HepG2 (cell line): ENCODE measurements around the gene CASKIN2. TPM values are rescaled to one million over a fixed set of nuclear protein-coding genes. Genes with fewer than 3 reads are reported as not detected.

Source experiments
- BRD4 ChIP-seq: sonication (generic); formaldehyde crosslinking; IDR thresholded peaks from 2 replicates; pipeline ENCODE4 v1.4.0; 2020; ENCODE audit warnings: missing genetic modification reagents
- CEBPB ChIP-seq: IDR thresholded peaks from 2 replicates; pipeline ENCODE4 v1.6.1; 2011; ENCODE audit warnings: low read depth, low read length, improper control_type of control experiment, borderline replicate concordance
- DMAP1 ChIP-seq: IDR thresholded peaks from 2 replicates; pipeline ENCODE4 v1.6.1; 2016
- FOSL2 ChIP-seq: sonication (generic); formaldehyde crosslinking; IDR thresholded peaks from 2 replicates; pipeline ENCODE4 v1.4.0; 2020; ENCODE audit warnings: missing genetic modification reagents
- FOXP1 ChIP-seq, 2 experiments: fragments of 450-650 bp in 1 of 2; IDR thresholded peaks; 2 replicates each; pipeline ENCODE4 v1.6.1; 2017 to 2018; ENCODE audit warnings: antibody characterized with exemption in 1 of 2
- GABPA ChIP-seq, 2 experiments: IDR thresholded peaks; 2 replicates each; pipeline ENCODE4 v1.6.1; 2011 to 2016; ENCODE audit warnings: low read depth in 2 of 2, low read length in 1 of 2, missing biosample characterization in 1 of 2, missing genetic modification characterization in 1 of 2
- IKZF5 ChIP-seq: IDR thresholded peaks from 2 replicates; pipeline ENCODE4 v1.6.1; 2018; ENCODE audit warnings: missing genetic modification reagents, mild to moderate bottlenecking, missing compliant biosample characterization
- KAT2B ChIP-seq: fragments of 150-350 bp; IDR thresholded peaks from 2 replicates; pipeline ENCODE4 v1.6.1; 2014; ENCODE audit warnings: low read depth, low read length, borderline replicate concordance
- MZF1 ChIP-seq: sonication (generic); formaldehyde crosslinking; IDR thresholded peaks from 2 replicates; pipeline ENCODE4 v1.8.1; 2023; ENCODE audit warnings: mild to moderate bottlenecking, missing genetic modification reagents, borderline replicate concordance
- NR2C2 ChIP-seq: sonication (generic); formaldehyde crosslinking; IDR thresholded peaks from 2 replicates; pipeline ENCODE4 v1.4.0; 2020; ENCODE audit warnings: missing genetic modification reagents, mild to moderate bottlenecking, moderate library complexity, borderline replicate concordance
- POGZ ChIP-seq: sonication (generic); formaldehyde crosslinking; IDR thresholded peaks from 2 replicates; pipeline ENCODE4 v1.4.0; 2020; ENCODE audit warnings: mild to moderate bottlenecking, missing genetic modification reagents
- PPARG ChIP-seq: conservative IDR thresholded peaks from 2 replicates; pipeline ENCODE4 v1.6.1; 2016; ENCODE audit warnings: missing biosample characterization, missing genetic modification reagents
- ZFP91 ChIP-seq: sonication (generic); formaldehyde crosslinking; IDR thresholded peaks from 2 replicates; pipeline ENCODE4 v1.9.0; 2022; ENCODE audit warnings: missing genetic modification reagents, mild to moderate bottlenecking, borderline replicate concordance
- ZNF317 ChIP-seq: sonication (generic); formaldehyde crosslinking; IDR thresholded peaks from 2 replicates; pipeline ENCODE4 v1.5.0; 2020; ENCODE audit warnings: mild to moderate bottlenecking, missing genetic modification reagents
- ZNF605 ChIP-seq: sonication (generic); formaldehyde crosslinking; IDR thresholded peaks from 2 replicates; pipeline ENCODE4 v1.8.0; 2022; ENCODE audit warnings: mild to moderate bottlenecking, missing genetic modification reagents
- ZNF615 ChIP-seq: sonication (generic); formaldehyde crosslinking; IDR thresholded peaks from 2 replicates; pipeline ENCODE4 v1.5.0; 2020; ENCODE audit warnings: mild to moderate bottlenecking, missing genetic modification reagents, borderline replicate concordance
- ZNF687 ChIP-seq: sonication (generic); formaldehyde crosslinking; IDR thresholded peaks from 2 replicates; pipeline ENCODE4 v1.5.1; 2020; ENCODE audit warnings: mild to moderate bottlenecking, missing genetic modification reagents, moderate library complexity
- polyA plus RNA-seq, 8 experiments: library from polyadenylated mRNA; depleted of rRNA in 3 of 8; stranded (reverse) in 7 of 8; unstranded in 1 of 8; fragments of >200 nt; fragmentation: Illumina TruSeq in 4 of 8; extraction: Trizol in 4 of 8; gene quantifications; 2 replicates each; pipeline versions ENCODE4 v1.2.1 to v1.2.3, GENCODE V29; 2011 to 2016; ENCODE audit warnings: low read depth in 4 of 8, missing spikeins in 1 of 8, mixed read lengths in 1 of 8; ENCODE audit not compliant: insufficient read depth in 1 of 8
- total RNA-seq, 5 experiments: library from RNA; depleted of rRNA; stranded (reverse); fragments of >200 nt; fragmentation: Illumina TruSeq; extraction: Trizol; gene quantifications; 2 replicates each; pipeline ENCODE4 v1.2.3, GENCODE V29; 2016; ENCODE audit warnings: low read depth in 1 of 5
- TF ChIP-seq, protein P1 (sequence below): sonication (generic); formaldehyde crosslinking; IDR thresholded peaks from 2 replicates; pipeline ENCODE4 v1.5.1; 2020; ENCODE audit warnings: mild to moderate bottlenecking, moderate library complexity, missing genetic modification reagents
- TF ChIP-seq, protein P2 (sequence below): sonication (generic); formaldehyde crosslinking; IDR thresholded peaks from 2 replicates; pipeline ENCODE4 v1.4.0; 2020; ENCODE audit warnings: low read depth, mild to moderate bottlenecking, missing genetic modification reagents

Gene CASKIN2
- total and polyA plus RNA-seq, 2 of the 13 experiments (the other 11 are each of a cell fraction or from before 2014, with no cell fraction given), result 5.2 to 7.8 TPM

DNA sequence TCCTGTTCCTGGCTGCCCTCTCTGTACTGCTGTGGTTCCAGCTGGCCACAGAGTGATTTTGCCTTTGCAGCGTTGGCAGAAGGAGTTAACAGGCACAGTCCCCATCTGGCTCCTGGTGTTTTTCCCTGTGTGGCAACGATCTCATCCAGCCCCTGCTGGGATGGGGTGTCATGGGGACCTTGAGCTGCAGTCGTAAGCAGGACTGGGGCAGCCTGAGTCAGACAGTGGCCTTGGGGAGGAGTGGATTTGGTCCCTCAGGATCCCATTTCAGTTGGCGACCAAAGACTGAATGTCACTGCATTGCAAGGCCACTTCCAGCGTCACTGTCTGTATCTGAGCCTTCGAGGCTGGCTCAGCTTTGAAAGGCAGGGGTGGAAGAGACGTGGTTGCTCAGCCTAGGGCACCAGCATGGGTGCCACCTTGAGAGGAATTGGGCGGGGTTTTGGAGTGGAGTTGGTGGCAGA, 47.0 kb downstream of the CASKIN2 start (continued):
- TF ChIP-seq, protein P1, sequence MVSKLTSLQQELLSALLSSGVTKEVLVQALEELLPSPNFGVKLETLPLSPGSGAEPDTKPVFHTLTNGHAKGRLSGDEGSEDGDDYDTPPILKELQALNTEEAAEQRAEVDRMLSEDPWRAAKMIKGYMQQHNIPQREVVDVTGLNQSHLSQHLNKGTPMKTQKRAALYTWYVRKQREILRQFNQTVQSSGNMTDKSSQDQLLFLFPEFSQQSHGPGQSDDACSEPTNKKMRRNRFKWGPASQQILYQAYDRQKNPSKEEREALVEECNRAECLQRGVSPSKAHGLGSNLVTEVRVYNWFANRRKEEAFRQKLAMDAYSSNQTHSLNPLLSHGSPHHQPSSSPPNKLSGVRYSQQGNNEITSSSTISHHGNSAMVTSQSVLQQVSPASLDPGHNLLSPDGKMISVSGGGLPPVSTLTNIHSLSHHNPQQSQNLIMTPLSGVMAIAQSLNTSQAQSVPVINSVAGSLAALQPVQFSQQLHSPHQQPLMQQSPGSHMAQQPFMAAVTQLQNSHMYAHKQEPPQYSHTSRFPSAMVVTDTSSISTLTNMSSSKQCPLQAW (CRISPR knock-in tag), result peak; percentile 47; the same call in 1 of the 2 replicates
- no peak for TF ChIP-seq POGZ (CRISPR knock-in tag)
- peak; percentile 67 for TF ChIP-seq FOSL2 (CRISPR knock-in tag)
- 0 out of 2 replicates have a peak, but pooled peaks have one; percentile 15 for TF ChIP-seq PPARG
- no peak for TF ChIP-seq DMAP1
- TF ChIP-seq IKZF5 (CRISPR knock-in tag), result no peak; the same call in 1 of the 2 replicates
- no peak for TF ChIP-seq ZNF615 (CRISPR knock-in tag)
- TF ChIP-seq MZF1 (CRISPR knock-in tag), result no peak
- TF ChIP-seq, protein P2, sequence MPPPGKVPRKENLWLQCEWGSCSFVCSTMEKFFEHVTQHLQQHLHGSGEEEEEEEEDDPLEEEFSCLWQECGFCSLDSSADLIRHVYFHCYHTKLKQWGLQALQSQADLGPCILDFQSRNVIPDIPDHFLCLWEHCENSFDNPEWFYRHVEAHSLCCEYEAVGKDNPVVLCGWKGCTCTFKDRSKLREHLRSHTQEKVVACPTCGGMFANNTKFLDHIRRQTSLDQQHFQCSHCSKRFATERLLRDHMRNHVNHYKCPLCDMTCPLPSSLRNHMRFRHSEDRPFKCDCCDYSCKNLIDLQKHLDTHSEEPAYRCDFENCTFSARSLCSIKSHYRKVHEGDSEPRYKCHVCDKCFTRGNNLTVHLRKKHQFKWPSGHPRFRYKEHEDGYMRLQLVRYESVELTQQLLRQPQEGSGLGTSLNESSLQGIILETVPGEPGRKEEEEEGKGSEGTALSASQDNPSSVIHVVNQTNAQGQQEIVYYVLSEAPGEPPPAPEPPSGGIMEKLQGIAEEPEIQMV (CRISPR knock-in tag), result 0 out of 2 replicates have a peak, but pooled peaks have one; percentile 20
- TF ChIP-seq GABPA (IDR thresholded peaks at IDR 0.05; ENCODE audit: low read depth, low read length), result no peak
- TF ChIP-seq GABPA (CRISPR knock-in tag; IDR thresholded peaks at IDR 0.05; ENCODE audit: low read depth), result no peak
- no peak for TF ChIP-seq KAT2B
- peak; percentile 44; the same call in 1 of the 2 replicates for TF ChIP-seq ZFP91 (CRISPR knock-in tag)
- TF ChIP-seq ZNF605, result 0 out of 2 replicates have a peak, but pooled peaks have one; percentile 38
- TF ChIP-seq CEBPB, result peak; percentile 52
- 0 out of 2 replicates have a peak, but pooled peaks have one; percentile 42 for TF ChIP-seq ZNF317
- TF ChIP-seq BRD4 (CRISPR knock-in tag), result no peak
- TF ChIP-seq FOXP1 (IDR thresholded peaks at IDR 0.05), result no peak
- no peak for TF ChIP-seq FOXP1 (CRISPR knock-in tag; IDR thresholded peaks at IDR 0.05)
- peak; percentile 75 for TF ChIP-seq ZNF687 (CRISPR knock-in tag)
- TF ChIP-seq NR2C2 (CRISPR knock-in tag), result no peak
